A549 (cell line): ENCODE data around the gene LIPA. TPM values are rescaled to one million over a fixed set of nuclear protein-coding genes. Genes with fewer than 3 reads are reported as not detected.

ENCODE experiments used
- ATAC-seq, 2 experiments: fragments of 200-7000 bp in 1 of 2; fragments of >200 bp in 1 of 2; cut with Nextera tagmentation in 1 of 2; cut with Tn5 transposase in 1 of 2; 3 replicates each; pipeline versions ENCODE4 v1.8.0 to v1.9.1; 2018 to 2020; ENCODE audit warnings: mild to moderate bottlenecking in 1 of 2, moderate library complexity in 1 of 2
- CTCF ChIA-PET: fragments of 300-600 bp; sonication (Branson Sonifier 250); formaldehyde crosslinking; extraction: SDS; loops from one replicate; lab custom pipeline; 2021; ENCODE audit warnings: antibody characterized with exemption, inconsistent platforms; lab: Yijun Ruan, JAX
- POLR2A ChIA-PET: fragments of 350-600 bp; formaldehyde crosslinking; extraction: SDS; loops from one replicate; lab custom pipeline; 2021; ENCODE audit warnings: antibody characterized with exemption, inconsistent platforms; lab: Yijun Ruan, JAX
- DNase-seq, 2 experiments: peaks; one replicate each; pipeline versions ENCODE4 v3.0.0 to v3.0.0-alpha.2; 2011 to 2016; ENCODE audit warnings: low read depth in 1 of 2, low spot score in 1 of 2
- FAIRE-seq: peaks from 2 replicates; lab custom pipeline; 2011; peaks lifted over from hg19 to GRCh38; lab: Jason Lieb, UNC
- H3K27ac ChIP-seq, 2 experiments: fragments of >200 bp; sonication (Bioruptor Twin); formaldehyde crosslinking; 3 replicates each; pipeline ENCODE4 v1.5.1; 2016 to 2017
- H3K4me1 ChIP-seq: fragments of >200 bp; sonication (Bioruptor Twin); formaldehyde crosslinking; 3 replicates; pipeline ENCODE4 v1.6.1; 2016
- H3K4me2 ChIP-seq: fragments of >200 bp; sonication (Bioruptor Twin); formaldehyde crosslinking; 3 replicates; pipeline ENCODE4 v1.6.1; 2016
- H3K4me3 ChIP-seq: fragments of >200 bp; sonication (Bioruptor Twin); formaldehyde crosslinking; 3 replicates; pipeline ENCODE4 v1.5.1; 2016
- H3K9me3 ChIP-seq: fragments of >200 bp; sonication (Bioruptor Twin); formaldehyde crosslinking; 3 replicates; pipeline ENCODE4 v1.6.1; 2016
- CHD2 ChIP-seq: fragments of 150-350 bp; IDR thresholded peaks from 2 replicates; pipeline ENCODE4 v1.6.1; 2014; ENCODE audit warnings: low read length; ENCODE audit not compliant: partially characterized antibody
- EHF ChIP-seq: fragments of 250-450 bp; sonication (Bioruptor Pico); IDR thresholded peaks from 2 replicates; pipeline ENCODE4 v1.5.0; 2020; ENCODE audit warnings: mild to moderate bottlenecking
- FOSB ChIP-seq: fragments of 250-450 bp; sonication (Bioruptor Pico); IDR thresholded peaks from 2 replicates; pipeline ENCODE4 v1.5.0; 2020; ENCODE audit warnings: mild to moderate bottlenecking, moderate library complexity
- HOXA7 ChIP-seq: fragments of 250-450 bp; sonication (Bioruptor Pico); IDR thresholded peaks from 2 replicates; pipeline ENCODE4 v1.5.0; 2020; ENCODE audit warnings: mild to moderate bottlenecking, moderate library complexity
- HOXB5 ChIP-seq: fragments of 250-450 bp; sonication (Bioruptor Pico); IDR thresholded peaks from 2 replicates; pipeline ENCODE4 v1.5.0; 2020; ENCODE audit warnings: mild to moderate bottlenecking, moderate library complexity
- JUN ChIP-seq, 2 experiments: fragments of >200 bp; sonication (Bioruptor Twin); formaldehyde crosslinking; IDR thresholded peaks; 2 replicates in 1 of 2; 3 replicates in 1 of 2; pipeline ENCODE4 v1.6.1; 2016 to 2017
- KDM5A ChIP-seq: fragments of 200-600 bp; sonication (generic); IDR thresholded peaks from 2 replicates; pipeline ENCODE4 v1.6.1; 2016; ENCODE audit warnings: antibody characterized with exemption, mild to moderate bottlenecking
- MYC ChIP-seq: IDR thresholded peaks from 2 replicates; pipeline ENCODE4 v1.6.1; 2012; ENCODE audit warnings: mild to moderate bottlenecking, inconsistent platforms, low read length, improper control_type of control experiment, borderline replicate concordance
- NFE2L2 ChIP-seq: fragments of 150-350 bp; conservative IDR thresholded peaks from 2 replicates; pipeline ENCODE4 v1.6.1; 2014; ENCODE audit warnings: low read length
- PHF8 ChIP-seq: fragments of 200-600 bp; sonication (generic); IDR thresholded peaks from 2 replicates; pipeline ENCODE4 v1.6.1; 2016; ENCODE audit warnings: low read depth, mild to moderate bottlenecking, antibody characterized with exemption, moderate library complexity, borderline replicate concordance
- POLR2A ChIP-seq: IDR thresholded peaks from 2 replicates; pipeline ENCODE4 v1.6.1; 2012; ENCODE audit warnings: mild to moderate bottlenecking, low read length
- POLR2AphosphoS2 ChIP-seq: conservative IDR thresholded peaks from 2 replicates; pipeline ENCODE4 v1.6.1; 2012; ENCODE audit warnings: low read length, improper control_type of control experiment, inconsistent platforms
- RARB ChIP-seq: fragments of 250-450 bp; sonication (Bioruptor Pico); IDR thresholded peaks from 2 replicates; pipeline ENCODE4 v1.8.0; 2021; ENCODE audit warnings: mild to moderate bottlenecking, moderate library complexity
- RCOR1 ChIP-seq: fragments of 150-350 bp; IDR thresholded peaks from 2 replicates; pipeline ENCODE4 v1.6.1; 2014; ENCODE audit warnings: antibody characterized with exemption, low read length, low read depth
- RNF2 ChIP-seq: fragments of 200-600 bp; sonication (generic); IDR thresholded peaks from 2 replicates; pipeline ENCODE4 v1.6.1; 2016; ENCODE audit warnings: low read depth, mild to moderate bottlenecking, antibody characterized with exemption, moderate library complexity, borderline replicate concordance
- SREBF2 ChIP-seq: fragments of 450-650 bp; IDR thresholded peaks from 2 replicates; pipeline ENCODE4 v1.6.1; 2014; ENCODE audit warnings: mild to moderate bottlenecking, moderate library complexity
- TFCP2L1 ChIP-seq: fragments of 250-450 bp; sonication (Bioruptor Pico); IDR thresholded peaks from 2 replicates; pipeline ENCODE4 v1.5.0; 2021; ENCODE audit warnings: mild to moderate bottlenecking
- ZC3H11A ChIP-seq: fragments of 450-650 bp; IDR thresholded peaks from 2 replicates; pipeline ENCODE4 v1.6.1; 2014; ENCODE audit warnings: antibody characterized with exemption, mild to moderate bottlenecking
- ZFP36 ChIP-seq: fragments of 450-650 bp; IDR thresholded peaks from 2 replicates; pipeline ENCODE4 v1.6.1; 2014; ENCODE audit warnings: borderline replicate concordance; ENCODE audit not compliant: partially characterized antibody
- WGBS: methylation state at CpG from one replicate; pipeline ENCODE4 v1.1.6; 2017; ENCODE audit errors: missing lambda C conversion rate; 5-methylcytosine and 5-hydroxymethylcytosine counted together
- polyA plus RNA-seq, 4 experiments: library from polyadenylated mRNA; depleted of rRNA in 3 of 4; stranded (reverse); fragments of >200 nt; fragmentation: RNase III in 1 of 4; extraction: RNeasy Plus Mini Kit Qiagen cat#74134 plus additional on column Dnase treatment in 1 of 4; gene quantifications; 2 replicates in 3 of 4; 3 replicates in 1 of 4; pipeline ENCODE4 v1.2.3, GENCODE V29; 2011 to 2017
- TF ChIP-seq, protein P1 (sequence below): IDR thresholded peaks from 2 replicates; pipeline ENCODE4 v1.6.1; 2012
- TF ChIP-seq, protein P2 (sequence below): fragments of 200-600 bp; sonication (generic); IDR thresholded peaks from 2 replicates; pipeline ENCODE4 v1.6.1; 2016; ENCODE audit warnings: antibody characterized with exemption, mild to moderate bottlenecking, moderate library complexity

The LIPA gene
- polyA plus RNA-seq, 2 of the 4 experiments (the other 2 are of a cell fraction), result 51.2 to 80.2 TPM

DNA sequence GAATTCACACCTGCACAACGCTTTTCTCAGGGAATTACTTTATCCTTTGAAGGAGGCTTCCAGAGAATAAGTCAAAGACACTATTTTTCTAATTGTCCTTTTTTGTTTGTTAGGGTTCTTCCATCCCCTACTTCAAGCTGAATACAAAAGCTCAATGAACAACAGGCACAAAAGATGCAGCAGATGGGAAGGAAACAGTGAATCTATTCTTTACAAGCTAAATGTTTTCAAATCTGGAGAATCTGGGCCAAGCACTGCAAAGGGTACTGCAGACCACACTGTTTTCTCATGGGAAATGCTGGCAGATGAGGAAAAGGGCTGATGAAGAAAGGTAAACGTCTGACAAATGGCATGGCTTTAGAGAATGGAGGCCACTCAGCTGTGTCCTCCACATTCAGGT, 18.5 kb downstream of the LIPA start:
- CTCF ChIA-PET, result interaction anchor here (1.2 to 4.7 kb wide), 3 partner anchors 14 to 397 kb away, joined by 3 to 31 read pairs (median 5); no protein-coding TSS in a partner anchor
- Histone ChIP-seq H3K4me1 (no peaks in the 10 kb centered on the region), H3K4me2 (no peak overlapping the region), H3K27ac (no peak overlapping the region), H3K9me3 (no peaks in the 10 kb centered on the region), H3K4me3 (no peak overlapping the region)
- DNase-seq (no peak), FAIRE-seq (no peak), ATAC-seq (no peak)
- 77% methylated on average over 2 of the region's 2 CpGs for WGBS
- POLR2A ChIA-PET, result no interaction called here
- TF ChIP-seq RCOR1 (no peak), KDM5A (no peak), CHD2 (no peak), ZFP36 (no peak), MYC (no peak), TFCP2L1 (no peak), SREBF2 (no peak)

DNA sequence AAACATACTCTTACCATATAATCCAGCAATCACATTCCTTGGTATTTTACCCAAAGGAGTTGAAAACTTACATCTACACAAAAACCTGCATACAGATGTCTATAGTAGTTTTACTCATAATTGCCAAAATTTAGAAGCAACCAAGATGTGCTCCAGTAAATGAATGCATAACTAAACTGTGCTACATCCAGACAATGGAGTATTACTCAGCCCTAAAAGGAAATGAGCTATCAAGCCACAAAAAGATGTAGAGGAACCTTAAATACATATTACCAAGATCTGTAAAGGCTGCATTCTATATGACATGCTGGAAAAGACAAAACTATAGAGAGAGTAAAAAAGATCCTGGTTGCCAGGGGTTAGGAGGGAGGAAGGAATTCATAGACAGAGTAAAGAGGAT, 22.6 kb downstream of the LIPA start:
- Histone ChIP-seq H3K27ac (no peak overlapping the region), H3K4me2 (no peak overlapping the region), H3K4me3 (no peak overlapping the region)
- TF ChIP-seq RARB (CRISPR knock-in tag) (no peak), PHF8 (no peak), EHF (CRISPR knock-in tag) (no peak)
- TF ChIP-seq, all 56 proteins: peak for 0
- ATAC-seq (no peak), DNase-seq (no peak), FAIRE-seq (no peak)
- no peaks in the 10 kb centered on the region for H3K4me1 ChIP-seq
- CTCF ChIA-PET, result interaction anchor here (4.7 kb wide), 1 partner anchor 10 kb away, joined by 31 read pairs; no protein-coding TSS in a partner anchor
- POLR2A ChIA-PET, result no interaction called here
- no peaks in the 10 kb centered on the region for H3K9me3 ChIP-seq

DNA sequence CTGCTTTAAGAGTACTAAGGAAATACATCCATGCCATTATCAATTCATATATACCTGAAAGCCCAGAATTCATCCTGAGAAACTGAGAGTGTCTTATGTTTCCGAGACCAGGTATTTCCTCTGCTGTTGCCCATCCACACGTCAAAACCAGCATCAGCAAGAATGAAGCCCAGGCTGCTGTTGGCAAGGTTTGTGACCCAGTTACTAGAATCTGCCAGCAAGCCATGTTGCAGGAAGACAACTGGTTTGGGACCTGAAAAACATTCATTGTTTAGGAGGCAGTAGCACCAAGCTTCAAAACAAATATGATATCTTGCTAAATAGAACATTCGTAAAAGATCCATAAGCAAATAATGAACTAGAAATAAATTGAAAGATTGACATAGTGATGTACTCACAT, 23.4 kb downstream of the LIPA start:
- POLR2A ChIA-PET, result no interaction called here
- no peak for ATAC-seq
- CTCF ChIA-PET, result no interaction called here

More for the DNA sequence above, 23.4 kb downstream of the LIPA start:
- TF ChIP-seq TFCP2L1 (no peak), POLR2A (no peak), RCOR1 (no peak), HOXA7 (no peak), RNF2 (no peak), HOXB5 (CRISPR knock-in tag) (no peak), NFE2L2 (no peak), POLR2AphosphoS2 (no peak), PHF8 (no peak), ZC3H11A (no peak), FOSB (CRISPR knock-in tag) (no peak), JUN (IDR thresholded peaks at IDR 0.05) (no peak), KDM5A (no peak)
- TF ChIP-seq, protein P1, sequence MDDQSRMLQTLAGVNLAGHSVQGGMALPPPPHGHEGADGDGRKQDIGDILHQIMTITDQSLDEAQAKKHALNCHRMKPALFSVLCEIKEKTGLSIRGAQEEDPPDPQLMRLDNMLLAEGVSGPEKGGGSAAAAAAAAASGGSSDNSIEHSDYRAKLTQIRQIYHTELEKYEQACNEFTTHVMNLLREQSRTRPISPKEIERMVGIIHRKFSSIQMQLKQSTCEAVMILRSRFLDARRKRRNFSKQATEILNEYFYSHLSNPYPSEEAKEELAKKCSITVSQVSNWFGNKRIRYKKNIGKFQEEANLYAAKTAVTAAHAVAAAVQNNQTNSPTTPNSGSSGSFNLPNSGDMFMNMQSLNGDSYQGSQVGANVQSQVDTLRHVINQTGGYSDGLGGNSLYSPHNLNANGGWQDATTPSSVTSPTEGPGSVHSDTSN, result no peak
- TF ChIP-seq, protein P2, sequence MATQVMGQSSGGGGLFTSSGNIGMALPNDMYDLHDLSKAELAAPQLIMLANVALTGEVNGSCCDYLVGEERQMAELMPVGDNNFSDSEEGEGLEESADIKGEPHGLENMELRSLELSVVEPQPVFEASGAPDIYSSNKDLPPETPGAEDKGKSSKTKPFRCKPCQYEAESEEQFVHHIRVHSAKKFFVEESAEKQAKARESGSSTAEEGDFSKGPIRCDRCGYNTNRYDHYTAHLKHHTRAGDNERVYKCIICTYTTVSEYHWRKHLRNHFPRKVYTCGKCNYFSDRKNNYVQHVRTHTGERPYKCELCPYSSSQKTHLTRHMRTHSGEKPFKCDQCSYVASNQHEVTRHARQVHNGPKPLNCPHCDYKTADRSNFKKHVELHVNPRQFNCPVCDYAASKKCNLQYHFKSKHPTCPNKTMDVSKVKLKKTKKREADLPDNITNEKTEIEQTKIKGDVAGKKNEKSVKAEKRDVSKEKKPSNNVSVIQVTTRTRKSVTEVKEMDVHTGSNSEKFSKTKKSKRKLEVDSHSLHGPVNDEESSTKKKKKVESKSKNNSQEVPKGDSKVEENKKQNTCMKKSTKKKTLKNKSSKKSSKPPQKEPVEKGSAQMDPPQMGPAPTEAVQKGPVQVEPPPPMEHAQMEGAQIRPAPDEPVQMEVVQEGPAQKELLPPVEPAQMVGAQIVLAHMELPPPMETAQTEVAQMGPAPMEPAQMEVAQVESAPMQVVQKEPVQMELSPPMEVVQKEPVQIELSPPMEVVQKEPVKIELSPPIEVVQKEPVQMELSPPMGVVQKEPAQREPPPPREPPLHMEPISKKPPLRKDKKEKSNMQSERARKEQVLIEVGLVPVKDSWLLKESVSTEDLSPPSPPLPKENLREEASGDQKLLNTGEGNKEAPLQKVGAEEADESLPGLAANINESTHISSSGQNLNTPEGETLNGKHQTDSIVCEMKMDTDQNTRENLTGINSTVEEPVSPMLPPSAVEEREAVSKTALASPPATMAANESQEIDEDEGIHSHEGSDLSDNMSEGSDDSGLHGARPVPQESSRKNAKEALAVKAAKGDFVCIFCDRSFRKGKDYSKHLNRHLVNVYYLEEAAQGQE, result no peak
- Histone ChIP-seq H3K4me1 (no peaks in the 10 kb centered on the region), H3K4me2 (no peak overlapping the region), H3K9me3 (no peaks in the 10 kb centered on the region), H3K27ac (no peak overlapping the region), H3K4me3 (no peak overlapping the region)
- no peak for FAIRE-seq
- DNase-seq, result no peak
- WGBS, result 95% methylated on average over 3 of the region's 3 CpGs
